ENCODE results near the gene DPPA5.
"Not testable (repeated sequence)": the region's sequence is repeated elsewhere in the genome, so short reads cannot be mapped to it uniquely, and the experiment has no call there.

The DPPA5 gene

GRCh38 chr6:73363537-73363875 lies 9.4 kb upstream of the DPPA5 start:
- no peak for DNase-seq

DNA sequence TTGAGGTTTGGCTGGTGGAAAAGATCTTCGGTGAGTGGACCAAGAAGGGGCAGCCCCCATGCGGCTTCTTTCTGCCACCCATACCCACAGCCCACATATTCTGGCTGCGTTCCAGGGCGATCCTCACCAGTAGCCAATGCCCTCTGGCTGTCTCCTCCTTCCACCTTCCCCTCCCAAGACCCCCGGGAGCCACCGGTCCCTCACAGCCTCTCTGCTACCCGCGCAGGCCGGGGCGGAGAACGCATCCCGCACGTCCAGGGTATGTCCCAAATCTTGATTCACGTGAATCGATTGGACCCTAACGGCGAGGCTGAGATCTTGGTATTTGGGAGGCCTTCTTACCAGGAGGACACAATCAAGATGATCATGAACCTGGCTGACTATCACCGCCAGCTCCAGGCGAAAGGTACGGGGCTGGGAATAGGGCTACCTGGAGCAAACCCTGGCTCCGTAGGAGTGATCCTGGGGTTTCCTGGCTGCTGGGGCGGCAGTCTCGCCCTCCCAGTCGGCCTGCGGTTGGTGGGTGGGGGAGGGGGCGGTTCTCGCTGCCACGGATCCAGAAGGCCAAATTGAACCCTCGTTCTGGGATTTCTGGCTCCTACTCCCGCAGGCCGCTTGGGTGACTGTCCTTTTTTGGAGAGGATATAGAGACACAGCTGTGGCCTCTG lies 8.9 kb upstream of the DPPA5 start:
- DNase-seq = no peak

DNA sequence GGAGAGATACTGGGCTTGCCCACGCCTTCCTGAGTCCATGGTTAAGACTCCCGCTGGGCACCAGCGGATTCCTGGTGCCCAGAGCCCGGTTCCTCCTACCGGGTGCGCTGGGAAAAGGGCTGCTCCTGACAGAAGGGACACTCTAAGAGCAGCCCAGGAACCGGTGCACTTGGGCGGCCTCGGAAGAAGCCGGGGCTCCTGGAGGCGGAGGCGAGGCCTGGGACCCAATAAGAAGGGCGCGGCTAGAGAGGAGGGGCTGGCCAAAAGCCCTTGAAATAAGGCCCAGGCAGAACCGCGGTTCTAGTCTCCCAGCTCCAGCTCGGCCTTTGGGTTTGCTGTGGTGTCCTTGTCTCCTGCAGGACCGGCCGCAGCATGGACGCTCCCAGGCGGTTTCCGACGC lies 8.3 kb upstream of the DPPA5 start, which contains the start of gene KHDC3L:
Gene KHDC3L, plus strand, starts transcription at position 301 of the 400 bp plus-strand sequence. Its CDS starts 72 bp downstream, at position 373.
- DNase-seq = no peak

GRCh38 chr6:73349311-73349710 lies 4.8 kb downstream of the DPPA5 start:
- no peak for DNase-seq

DNA sequence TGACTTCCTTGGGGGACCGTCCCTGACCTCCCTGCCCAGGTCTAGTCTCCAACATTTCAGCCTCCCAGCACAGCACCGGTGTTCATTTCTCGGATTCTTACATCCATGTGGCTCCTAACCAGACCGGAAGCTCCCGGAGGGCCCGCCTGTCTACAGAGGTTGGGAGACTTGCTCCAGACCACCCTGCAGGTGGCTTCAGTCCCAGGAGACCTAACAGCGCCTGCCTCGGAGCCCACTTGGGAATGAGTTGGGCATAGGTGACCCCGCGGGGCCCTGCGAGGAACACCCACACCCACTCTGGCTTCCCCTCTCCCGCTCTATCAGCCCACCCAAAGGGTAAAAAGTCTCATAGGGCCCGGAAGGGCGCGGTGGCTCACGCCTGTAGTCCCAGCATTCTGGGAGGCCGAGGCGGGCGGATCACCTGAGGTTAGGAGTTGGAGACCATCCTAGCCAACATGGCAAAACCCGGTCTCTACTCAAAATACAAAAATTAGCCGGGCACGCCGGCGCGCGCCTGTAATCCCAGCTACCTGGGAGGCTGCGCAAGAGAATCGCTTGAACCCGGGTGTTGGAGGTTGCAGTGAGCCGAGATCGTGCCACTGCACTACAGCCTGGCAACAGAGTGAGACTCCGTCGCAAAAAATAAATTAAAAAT lies 5.4 kb downstream of the DPPA5 start:
- no peak for DNase-seq

DNA sequence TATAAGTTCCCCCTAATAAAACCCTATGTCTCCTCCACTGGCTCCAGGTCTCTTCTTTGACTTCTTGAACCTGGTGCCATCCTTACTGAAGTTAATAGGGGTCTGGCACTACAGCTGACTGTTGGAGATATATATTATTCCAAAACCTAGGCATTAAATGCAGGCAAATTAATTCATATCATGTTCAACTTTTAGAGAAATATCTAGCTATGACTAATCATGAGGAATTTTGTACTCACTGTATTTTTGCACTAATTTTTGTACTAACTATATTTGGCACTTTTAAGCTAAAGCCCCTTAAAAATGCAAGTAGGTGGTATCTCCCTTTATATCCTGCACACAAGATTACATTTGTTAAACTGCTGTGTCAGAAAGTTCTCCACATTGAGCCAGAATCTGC lies 10.9 kb downstream of the DPPA5 start:
- DNase-seq = no peak

- no peak for DNase-seq
Measured at GRCh38 chr6:73342174-73342573, 11.9 kb downstream of the DPPA5 start.

DNA sequence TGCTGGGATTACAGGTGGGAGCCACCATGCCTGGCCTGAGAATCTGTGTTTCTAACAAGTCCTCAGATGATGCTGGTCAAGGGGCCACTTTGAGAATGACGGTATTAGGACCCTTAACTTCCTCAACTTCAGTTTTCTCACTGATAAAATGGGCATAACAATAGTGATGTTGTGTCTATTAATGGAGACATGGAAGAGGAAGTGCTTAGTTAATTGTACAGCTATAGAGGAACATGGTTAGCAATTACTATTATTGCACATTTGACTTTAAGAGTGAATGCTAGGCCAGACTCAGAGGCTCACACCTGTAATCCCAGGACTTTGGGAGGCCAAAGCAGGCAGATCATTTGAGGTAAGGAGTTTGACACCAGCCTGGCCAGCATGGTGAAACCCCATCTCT lies 12.7 kb downstream of the DPPA5 start:
- DNase-seq = no peak

GRCh38 chr6:73340048-73340447 lies 14.0 kb downstream of the DPPA5 start:
- DNase-seq = no peak

- DNase-seq = peak; percentile 15
Measured at GRCh38 chr6:73339340-73339739, 14.7 kb downstream of the DPPA5 start.

- DNase-seq = no peak
Measured at GRCh38 chr6:73329201-73329600, 24.9 kb downstream of the DPPA5 start.

DNA sequence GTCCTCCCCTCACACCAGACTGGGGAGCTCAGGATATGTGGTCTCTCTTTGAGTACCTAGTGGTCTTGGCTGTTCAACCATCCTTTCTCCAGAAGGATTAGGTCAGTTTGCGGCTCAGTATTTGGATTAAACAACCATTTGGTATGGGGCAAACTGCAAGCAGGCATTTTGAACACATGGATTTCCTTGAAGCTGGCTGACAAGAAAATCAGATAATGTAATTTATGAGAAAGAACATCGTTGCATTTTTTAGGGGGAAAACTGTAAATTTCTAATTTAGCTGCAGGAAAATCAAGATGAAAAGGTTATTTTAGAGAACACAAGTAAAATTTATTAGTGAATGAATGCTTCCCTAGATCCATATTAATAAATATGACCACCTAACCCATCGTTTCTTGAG lies 25.3 kb downstream of the DPPA5 start:
- DNase-seq = no peak

DNA sequence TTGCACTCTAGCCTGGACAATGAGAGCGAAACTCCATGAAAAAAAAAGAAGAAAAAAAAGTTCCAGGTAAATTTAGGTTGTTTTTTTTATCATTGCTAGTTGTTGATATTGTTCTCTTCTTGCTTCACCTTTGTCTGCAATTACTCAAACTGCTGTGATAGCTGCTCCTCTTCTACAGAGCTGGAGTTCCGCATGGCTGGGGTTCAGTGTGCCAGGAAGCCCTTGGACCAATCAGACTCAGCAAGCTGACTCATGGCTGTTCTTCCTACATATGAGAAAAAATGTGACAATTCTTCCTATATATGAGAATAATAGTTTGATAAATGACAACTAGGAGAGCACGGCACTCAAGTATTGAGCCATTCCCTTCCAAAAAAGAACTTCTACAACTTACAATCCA lies 28.4 kb downstream of the DPPA5 start:
- no peak for DNase-seq

GRCh38 chr6:73323323-73323722 lies 30.8 kb downstream of the DPPA5 start:
- no peak for DNase-seq

DNA sequence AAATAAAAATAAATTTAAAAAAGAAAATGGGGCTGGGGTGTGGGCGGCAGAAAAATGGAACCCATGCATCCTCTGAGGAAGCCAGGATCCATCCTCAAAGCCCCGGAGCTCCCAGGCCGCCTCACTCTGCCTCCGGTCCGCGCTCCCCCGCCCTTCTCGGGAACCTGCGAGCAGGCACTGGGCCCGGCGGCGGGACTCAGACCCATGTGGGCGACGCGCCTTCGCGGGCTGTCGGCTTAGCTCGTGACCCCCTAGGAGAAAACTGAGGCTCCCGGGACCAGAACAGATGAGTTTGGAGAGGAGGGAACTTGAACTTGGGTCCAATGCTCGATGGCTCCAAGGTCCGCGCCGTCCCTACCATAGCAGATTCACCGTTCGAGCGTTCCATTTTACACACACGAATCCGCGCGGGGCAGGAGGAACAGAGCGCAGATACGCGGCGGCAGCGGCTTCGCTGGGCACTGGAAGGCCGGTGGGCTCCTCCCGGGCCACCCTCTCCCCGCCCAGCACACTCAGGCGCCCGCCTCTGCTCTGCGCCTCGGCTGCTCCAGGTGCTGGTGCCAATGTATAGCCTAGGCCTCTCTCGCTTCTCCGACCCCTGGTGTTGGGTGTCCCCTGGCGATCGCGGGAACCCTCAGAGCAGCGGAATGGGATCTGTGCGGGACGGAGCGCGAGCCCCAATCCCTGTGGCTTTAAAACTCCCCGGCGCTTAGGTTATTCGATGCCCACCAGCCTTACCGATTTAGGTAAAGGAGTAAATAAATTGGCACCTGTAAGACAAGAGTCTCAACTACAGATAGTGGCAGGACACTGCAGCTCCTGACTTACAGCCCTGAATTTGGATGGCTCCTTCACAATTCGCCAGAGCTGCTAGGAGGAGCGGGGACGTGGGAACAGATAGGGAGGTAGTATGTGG lies 39.2 kb downstream of the DPPA5 start:
- no peak for DNase-seq

GRCh38 chr6:73310503-73310845 lies 43.6 kb downstream of the DPPA5 start:
- not testable (repeated sequence) for DNase-seq

DNA sequence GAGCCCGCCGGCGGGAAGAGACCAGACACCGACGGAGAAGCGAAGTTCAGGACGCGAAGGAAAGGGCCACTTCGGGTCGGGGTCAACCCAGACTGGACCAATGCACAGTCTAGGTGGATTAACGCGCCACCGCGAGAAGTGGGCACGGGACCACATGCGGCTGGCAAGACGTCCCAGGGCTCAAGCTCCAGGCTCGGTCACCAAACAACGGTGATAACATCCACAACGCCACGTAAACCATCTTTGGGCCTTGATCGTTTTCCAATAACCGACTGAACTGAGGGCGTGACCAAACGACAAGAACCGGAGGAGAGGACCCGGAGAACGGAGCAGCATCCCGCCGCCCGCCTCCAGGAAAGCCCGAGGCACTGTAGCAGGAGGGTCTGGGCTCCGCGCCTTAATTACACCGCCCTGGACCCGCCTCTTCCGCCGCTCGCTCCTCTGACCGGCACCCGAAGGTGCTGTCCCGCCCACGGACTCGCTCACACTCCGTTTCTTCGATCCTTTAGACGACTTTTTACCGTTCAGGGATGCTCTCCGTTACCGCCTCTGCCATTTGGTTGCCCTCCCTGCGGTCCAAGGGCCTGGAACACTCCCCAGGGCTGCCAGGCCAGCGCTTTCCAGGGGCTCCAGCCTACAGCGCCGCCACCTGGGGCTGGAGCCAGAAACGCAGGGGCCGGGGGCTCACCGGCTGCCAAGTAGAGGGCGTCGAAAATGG lies 44.1 kb downstream of the DPPA5 start:
- DNase-seq = peak; percentile 58

- DNase-seq = no peak
Measured at GRCh38 chr6:73309535-73309784, 44.6 kb downstream of the DPPA5 start.

DNA sequence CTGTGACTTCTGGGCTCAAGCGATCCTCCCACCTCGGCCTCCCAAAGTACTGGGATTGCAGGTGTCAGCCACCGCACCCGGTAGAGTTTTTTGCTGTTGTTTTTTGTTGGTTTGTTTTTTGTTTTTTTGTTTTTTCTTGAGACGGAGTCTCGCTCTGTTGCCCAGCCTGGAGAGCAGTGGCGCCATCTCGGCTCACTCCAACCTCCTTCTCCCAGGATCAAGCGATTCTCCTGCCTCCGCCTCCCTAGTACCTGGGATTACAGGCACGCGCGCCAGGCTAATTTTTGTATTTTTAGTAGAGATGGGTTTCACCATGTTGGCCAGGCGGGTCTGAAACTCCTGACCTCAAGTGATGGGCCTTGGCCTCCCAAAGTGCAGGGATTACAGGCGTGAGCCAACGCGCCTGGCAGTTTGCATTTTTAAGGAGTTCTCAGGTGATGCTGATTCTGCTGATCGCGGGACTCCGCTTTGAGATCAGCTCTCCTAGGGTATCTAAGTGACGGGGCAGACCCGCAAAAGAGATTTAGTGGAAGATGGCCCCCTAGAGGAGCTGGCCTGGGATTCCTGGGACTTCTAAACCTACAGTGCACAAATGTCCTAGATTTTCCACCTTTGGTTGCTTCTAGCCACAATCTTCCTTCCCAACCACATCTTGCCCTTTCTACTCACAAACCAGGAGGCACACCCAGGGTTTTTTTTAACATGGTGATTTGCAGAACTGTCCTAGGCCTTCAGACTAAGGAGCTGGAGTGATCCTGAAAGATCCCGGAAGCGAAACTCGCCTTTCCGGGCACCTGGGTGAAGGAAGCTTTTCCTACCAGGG lies 45.2 kb downstream of the DPPA5 start:
- no peak for DNase-seq

DNA sequence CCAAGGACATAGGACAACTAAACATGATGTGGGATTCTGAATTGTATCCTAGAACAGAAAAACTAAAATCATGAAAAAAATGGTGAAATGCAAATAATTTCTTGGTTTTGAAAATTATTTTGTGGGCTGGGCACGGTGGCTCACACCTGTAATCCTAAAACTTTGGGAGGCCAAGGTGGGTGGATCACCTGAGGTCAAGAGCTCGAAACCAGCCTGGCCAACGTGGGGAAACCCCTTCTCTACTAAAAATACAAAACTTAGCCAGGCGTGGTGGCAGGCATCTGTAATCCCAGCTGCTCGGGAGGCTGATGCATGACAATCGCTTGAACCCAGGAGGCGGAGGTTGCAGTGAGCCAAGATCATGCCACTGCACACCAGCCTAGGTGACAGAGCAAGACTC lies 50.3 kb downstream of the DPPA5 start:
- DNase-seq = not testable (repeated sequence)

All from T1000 (cell line).